ENCODE data around the gene TAPT1. TPM values are rescaled to one million over a fixed set of nuclear protein-coding genes. Genes with fewer than 3 reads are reported as not detected.

The TAPT1 gene
- total RNA-seq, 1 experiment from 2014 or later: 17.3 TPM

GRCh38 chr4:16157609-16158503 is 68.4 kb downstream of the TAPT1 start:
- ChIA-PET CTCF (no interaction called here), POLR2A (interaction anchor here (0.6 kb wide), 1 partner anchor 152 kb away, joined by 3 read pairs; no protein-coding TSS in a partner anchor)
- H3K9me3 ChIP-seq (ENCODE audit: control insufficient read depth, insufficient read depth, low read depth, low read length): no peaks in the 10 kb centered on the region
- intact Hi-C loops (cut with micrococcal nuclease; ENCODE audit: unreplicated experiment) (no loop called here), in situ Hi-C loops (cut with HindIII; ENCODE audit: low pct_unique_long_range_greater_than_20kb, low sequenced_read_pairs) (no loop called here)
- H3K27ac ChIP-seq (ENCODE audit: low read length): no peak overlapping the region
- no peak for DNase-seq (ENCODE audit: low read depth, low spot score)
- no TSS peak for BruUV-seq (replicated peaks)
- no peak overlapping the region for H3K4me3 ChIP-seq (ENCODE audit: low read depth in 2 of 2, low read length in 2 of 2)
- no peaks in the 10 kb centered on the region for H3K27me3 ChIP-seq (ENCODE audit: control insufficient read depth, insufficient read depth, low read length)
- no peaks in the 10 kb centered on the region for H3K4me1 ChIP-seq (ENCODE audit: control insufficient read depth, insufficient read depth, low read length)
- H3K36me3 ChIP-seq (ENCODE audit: control insufficient read depth, insufficient read depth, low read length): no peaks in the 10 kb centered on the region
- no peak for ATAC-seq
- TF ChIP-seq, protein P1, sequence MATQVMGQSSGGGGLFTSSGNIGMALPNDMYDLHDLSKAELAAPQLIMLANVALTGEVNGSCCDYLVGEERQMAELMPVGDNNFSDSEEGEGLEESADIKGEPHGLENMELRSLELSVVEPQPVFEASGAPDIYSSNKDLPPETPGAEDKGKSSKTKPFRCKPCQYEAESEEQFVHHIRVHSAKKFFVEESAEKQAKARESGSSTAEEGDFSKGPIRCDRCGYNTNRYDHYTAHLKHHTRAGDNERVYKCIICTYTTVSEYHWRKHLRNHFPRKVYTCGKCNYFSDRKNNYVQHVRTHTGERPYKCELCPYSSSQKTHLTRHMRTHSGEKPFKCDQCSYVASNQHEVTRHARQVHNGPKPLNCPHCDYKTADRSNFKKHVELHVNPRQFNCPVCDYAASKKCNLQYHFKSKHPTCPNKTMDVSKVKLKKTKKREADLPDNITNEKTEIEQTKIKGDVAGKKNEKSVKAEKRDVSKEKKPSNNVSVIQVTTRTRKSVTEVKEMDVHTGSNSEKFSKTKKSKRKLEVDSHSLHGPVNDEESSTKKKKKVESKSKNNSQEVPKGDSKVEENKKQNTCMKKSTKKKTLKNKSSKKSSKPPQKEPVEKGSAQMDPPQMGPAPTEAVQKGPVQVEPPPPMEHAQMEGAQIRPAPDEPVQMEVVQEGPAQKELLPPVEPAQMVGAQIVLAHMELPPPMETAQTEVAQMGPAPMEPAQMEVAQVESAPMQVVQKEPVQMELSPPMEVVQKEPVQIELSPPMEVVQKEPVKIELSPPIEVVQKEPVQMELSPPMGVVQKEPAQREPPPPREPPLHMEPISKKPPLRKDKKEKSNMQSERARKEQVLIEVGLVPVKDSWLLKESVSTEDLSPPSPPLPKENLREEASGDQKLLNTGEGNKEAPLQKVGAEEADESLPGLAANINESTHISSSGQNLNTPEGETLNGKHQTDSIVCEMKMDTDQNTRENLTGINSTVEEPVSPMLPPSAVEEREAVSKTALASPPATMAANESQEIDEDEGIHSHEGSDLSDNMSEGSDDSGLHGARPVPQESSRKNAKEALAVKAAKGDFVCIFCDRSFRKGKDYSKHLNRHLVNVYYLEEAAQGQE (IDR thresholded peaks at IDR 0.05; ENCODE audit: insufficient read depth in 1 of 2, low read depth in 2 of 2, low read length in 1 of 2): no peak
- TF ChIP-seq CTCF (IDR thresholded peaks at IDR 0.05): no peak
- TF ChIP-seq TCF7L2 (IDR thresholded peaks at IDR 0.05; ENCODE audit: low read depth, low read length): no peak
- no peak for TF ChIP-seq SIN3A (IDR thresholded peaks at IDR 0.05; ENCODE audit: borderline replicate concordance, insufficient read depth, low read depth, low read length)
- TF ChIP-seq POLR2AphosphoS5 (IDR thresholded peaks at IDR 0.05; ENCODE audit: low read depth, low read length): no peak

GRCh38 chr4:16155528-16156169 is 70.6 kb downstream of the TAPT1 start:
- intact Hi-C loops (cut with micrococcal nuclease; ENCODE audit: unreplicated experiment): no loop called here
- TF ChIP-seq CTCF (IDR thresholded peaks at IDR 0.05) (no peak), SIN3A (IDR thresholded peaks at IDR 0.05; ENCODE audit: borderline replicate concordance, insufficient read depth, low read depth, low read length) (no peak)
- Histone ChIP-seq H3K9me3 (ENCODE audit: control insufficient read depth, insufficient read depth, low read depth, low read length) (no peaks in the 10 kb centered on the region), H3K27ac (ENCODE audit: low read length) (no peak overlapping the region), H3K4me3 (ENCODE audit: low read depth in 2 of 2, low read length in 2 of 2) (no peak overlapping the region), H3K4me1 (ENCODE audit: control insufficient read depth, insufficient read depth, low read length) (no peaks in the 10 kb centered on the region), H3K36me3 (ENCODE audit: control insufficient read depth, insufficient read depth, low read length) (no peaks in the 10 kb centered on the region), H3K27me3 (ENCODE audit: control insufficient read depth, insufficient read depth, low read length) (no peaks in the 10 kb centered on the region)
- ATAC-seq: no peak
- ChIA-PET POLR2A (no interaction called here), CTCF (no interaction called here)
- no peak for DNase-seq (ENCODE audit: low read depth, low spot score)
- BruUV-seq (replicated peaks): no TSS peak
- in situ Hi-C loops (cut with HindIII; ENCODE audit: low pct_unique_long_range_greater_than_20kb, low sequenced_read_pairs): no loop called here
